H1 (cell line): Measurements from ENCODE around the gene PCGF3. TPM values are rescaled to one million over a fixed set of nuclear protein-coding genes. Genes with fewer than 3 reads are reported as not detected.

Experiments used
- ASH2L ChIP-seq: fragments of 200-600, 300-600 bp; sonication (generic); IDR thresholded peaks from one replicate; pipeline ENCODE4 v1.7.1; 2017; ENCODE audit warnings: low read length
- EZH2 ChIP-seq: fragments of 200-600 bp; sonication (generic); IDR thresholded peaks from 2 replicates; pipeline ENCODE4 v1.7.1; 2012; ENCODE audit warnings: low read depth, mild to moderate bottlenecking, moderate library complexity, low read length, inconsistent platforms; ENCODE audit not compliant: severe bottlenecking
- GABPA ChIP-seq: IDR thresholded peaks from 2 replicates; pipeline ENCODE4 v1.6.1; 2011; ENCODE audit warnings: mild to moderate bottlenecking, low read length, moderate library complexity, borderline replicate concordance; ENCODE audit not compliant: insufficient read depth
- KDM4A ChIP-seq: IDR thresholded peaks from one replicate; pipeline ENCODE4 v1.7.1; 2012; ENCODE audit warnings: low read depth, mild to moderate bottlenecking, moderate library complexity, low read length, inconsistent platforms; ENCODE audit not compliant: severe bottlenecking
- SUZ12 ChIP-seq: fragments of 200-600 bp; sonication (generic); IDR thresholded peaks from 2 replicates; pipeline ENCODE4 v1.6.1; 2012; ENCODE audit warnings: mild to moderate bottlenecking, inconsistent platforms, low read length, moderate library complexity, mixed read lengths
- polyA plus RNA-seq, 7 experiments: library from polyadenylated mRNA; depleted of rRNA in 3 of 7; stranded (reverse) in 5 of 7; unstranded in 2 of 7; fragments of >200 nt in 5 of 7; fragments of 200-250 nt in 2 of 7; gene quantifications; 1 replicate in 5 of 7; 2 replicates in 1 of 7; 4 replicates in 1 of 7; pipeline versions ENCODE4 v1.2.1 to v1.2.3, GENCODE V29; 2011 to 2013; ENCODE audit warnings: missing spikeins in 2 of 7, mixed read lengths in 2 of 7
- total RNA-seq: library from RNA; stranded (reverse); fragmentation: NEBNext Ultra II Directional; extraction: Animal tissue kit (Norgen Biotek cat#: 25700); gene quantifications from 2 replicates; pipeline ENCODE4 v1.2.1, GENCODE V29; 2021
- TF ChIP-seq, protein P1 (sequence below): fragments of 300-600 bp; sonication (generic); IDR thresholded peaks from 2 replicates; pipeline ENCODE4 v1.7.1; 2012; ENCODE audit warnings: low read length, moderate library complexity, mild to moderate bottlenecking, inconsistent platforms; ENCODE audit not compliant: insufficient replicate concordance
- TF ChIP-seq, protein P2 (sequence below): IDR thresholded peaks from 2 replicates; pipeline ENCODE4 v1.6.1; 2012; ENCODE audit warnings: inconsistent platforms
- TF ChIP-seq, protein P3 (sequence below): IDR thresholded peaks from 2 replicates; pipeline ENCODE4 v1.6.1; 2012; ENCODE audit warnings: inconsistent platforms

The PCGF3 gene
- total and polyA plus RNA-seq, 2 of the 8 experiments (the other 6 are each of a cell fraction or from before 2014, with no cell fraction given), result 52.7 to 52.9 TPM

GRCh38 chr4:794900-795725 lies 89.5 kb downstream of the PCGF3 start (continued):
- TF ChIP-seq, protein P1, sequence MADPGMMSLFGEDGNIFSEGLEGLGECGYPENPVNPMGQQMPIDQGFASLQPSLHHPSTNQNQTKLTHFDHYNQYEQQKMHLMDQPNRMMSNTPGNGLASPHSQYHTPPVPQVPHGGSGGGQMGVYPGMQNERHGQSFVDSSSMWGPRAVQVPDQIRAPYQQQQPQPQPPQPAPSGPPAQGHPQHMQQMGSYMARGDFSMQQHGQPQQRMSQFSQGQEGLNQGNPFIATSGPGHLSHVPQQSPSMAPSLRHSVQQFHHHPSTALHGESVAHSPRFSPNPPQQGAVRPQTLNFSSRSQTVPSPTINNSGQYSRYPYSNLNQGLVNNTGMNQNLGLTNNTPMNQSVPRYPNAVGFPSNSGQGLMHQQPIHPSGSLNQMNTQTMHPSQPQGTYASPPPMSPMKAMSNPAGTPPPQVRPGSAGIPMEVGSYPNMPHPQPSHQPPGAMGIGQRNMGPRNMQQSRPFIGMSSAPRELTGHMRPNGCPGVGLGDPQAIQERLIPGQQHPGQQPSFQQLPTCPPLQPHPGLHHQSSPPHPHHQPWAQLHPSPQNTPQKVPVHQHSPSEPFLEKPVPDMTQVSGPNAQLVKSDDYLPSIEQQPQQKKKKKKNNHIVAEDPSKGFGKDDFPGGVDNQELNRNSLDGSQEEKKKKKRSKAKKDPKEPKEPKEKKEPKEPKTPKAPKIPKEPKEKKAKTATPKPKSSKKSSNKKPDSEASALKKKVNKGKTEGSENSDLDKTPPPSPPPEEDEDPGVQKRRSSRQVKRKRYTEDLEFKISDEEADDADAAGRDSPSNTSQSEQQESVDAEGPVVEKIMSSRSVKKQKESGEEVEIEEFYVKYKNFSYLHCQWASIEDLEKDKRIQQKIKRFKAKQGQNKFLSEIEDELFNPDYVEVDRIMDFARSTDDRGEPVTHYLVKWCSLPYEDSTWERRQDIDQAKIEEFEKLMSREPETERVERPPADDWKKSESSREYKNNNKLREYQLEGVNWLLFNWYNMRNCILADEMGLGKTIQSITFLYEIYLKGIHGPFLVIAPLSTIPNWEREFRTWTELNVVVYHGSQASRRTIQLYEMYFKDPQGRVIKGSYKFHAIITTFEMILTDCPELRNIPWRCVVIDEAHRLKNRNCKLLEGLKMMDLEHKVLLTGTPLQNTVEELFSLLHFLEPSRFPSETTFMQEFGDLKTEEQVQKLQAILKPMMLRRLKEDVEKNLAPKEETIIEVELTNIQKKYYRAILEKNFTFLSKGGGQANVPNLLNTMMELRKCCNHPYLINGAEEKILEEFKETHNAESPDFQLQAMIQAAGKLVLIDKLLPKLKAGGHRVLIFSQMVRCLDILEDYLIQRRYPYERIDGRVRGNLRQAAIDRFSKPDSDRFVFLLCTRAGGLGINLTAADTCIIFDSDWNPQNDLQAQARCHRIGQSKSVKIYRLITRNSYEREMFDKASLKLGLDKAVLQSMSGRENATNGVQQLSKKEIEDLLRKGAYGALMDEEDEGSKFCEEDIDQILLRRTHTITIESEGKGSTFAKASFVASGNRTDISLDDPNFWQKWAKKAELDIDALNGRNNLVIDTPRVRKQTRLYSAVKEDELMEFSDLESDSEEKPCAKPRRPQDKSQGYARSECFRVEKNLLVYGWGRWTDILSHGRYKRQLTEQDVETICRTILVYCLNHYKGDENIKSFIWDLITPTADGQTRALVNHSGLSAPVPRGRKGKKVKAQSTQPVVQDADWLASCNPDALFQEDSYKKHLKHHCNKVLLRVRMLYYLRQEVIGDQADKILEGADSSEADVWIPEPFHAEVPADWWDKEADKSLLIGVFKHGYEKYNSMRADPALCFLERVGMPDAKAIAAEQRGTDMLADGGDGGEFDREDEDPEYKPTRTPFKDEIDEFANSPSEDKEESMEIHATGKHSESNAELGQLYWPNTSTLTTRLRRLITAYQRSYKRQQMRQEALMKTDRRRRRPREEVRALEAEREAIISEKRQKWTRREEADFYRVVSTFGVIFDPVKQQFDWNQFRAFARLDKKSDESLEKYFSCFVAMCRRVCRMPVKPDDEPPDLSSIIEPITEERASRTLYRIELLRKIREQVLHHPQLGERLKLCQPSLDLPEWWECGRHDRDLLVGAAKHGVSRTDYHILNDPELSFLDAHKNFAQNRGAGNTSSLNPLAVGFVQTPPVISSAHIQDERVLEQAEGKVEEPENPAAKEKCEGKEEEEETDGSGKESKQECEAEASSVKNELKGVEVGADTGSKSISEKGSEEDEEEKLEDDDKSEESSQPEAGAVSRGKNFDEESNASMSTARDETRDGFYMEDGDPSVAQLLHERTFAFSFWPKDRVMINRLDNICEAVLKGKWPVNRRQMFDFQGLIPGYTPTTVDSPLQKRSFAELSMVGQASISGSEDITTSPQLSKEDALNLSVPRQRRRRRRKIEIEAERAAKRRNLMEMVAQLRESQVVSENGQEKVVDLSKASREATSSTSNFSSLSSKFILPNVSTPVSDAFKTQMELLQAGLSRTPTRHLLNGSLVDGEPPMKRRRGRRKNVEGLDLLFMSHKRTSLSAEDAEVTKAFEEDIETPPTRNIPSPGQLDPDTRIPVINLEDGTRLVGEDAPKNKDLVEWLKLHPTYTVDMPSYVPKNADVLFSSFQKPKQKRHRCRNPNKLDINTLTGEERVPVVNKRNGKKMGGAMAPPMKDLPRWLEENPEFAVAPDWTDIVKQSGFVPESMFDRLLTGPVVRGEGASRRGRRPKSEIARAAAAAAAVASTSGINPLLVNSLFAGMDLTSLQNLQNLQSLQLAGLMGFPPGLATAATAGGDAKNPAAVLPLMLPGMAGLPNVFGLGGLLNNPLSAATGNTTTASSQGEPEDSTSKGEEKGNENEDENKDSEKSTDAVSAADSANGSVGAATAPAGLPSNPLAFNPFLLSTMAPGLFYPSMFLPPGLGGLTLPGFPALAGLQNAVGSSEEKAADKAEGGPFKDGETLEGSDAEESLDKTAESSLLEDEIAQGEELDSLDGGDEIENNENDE, result no peak
- TF ChIP-seq SUZ12 (peak; percentile 66), GABPA (no peak), ASH2L (peak; percentile 44), KDM4A (peak; percentile 73), EZH2 (peak; percentile 77)
- TF ChIP-seq, protein P2, sequence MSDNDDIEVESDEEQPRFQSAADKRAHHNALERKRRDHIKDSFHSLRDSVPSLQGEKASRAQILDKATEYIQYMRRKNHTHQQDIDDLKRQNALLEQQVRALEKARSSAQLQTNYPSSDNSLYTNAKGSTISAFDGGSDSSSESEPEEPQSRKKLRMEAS, result peak; percentile 72
- TF ChIP-seq, protein P3, sequence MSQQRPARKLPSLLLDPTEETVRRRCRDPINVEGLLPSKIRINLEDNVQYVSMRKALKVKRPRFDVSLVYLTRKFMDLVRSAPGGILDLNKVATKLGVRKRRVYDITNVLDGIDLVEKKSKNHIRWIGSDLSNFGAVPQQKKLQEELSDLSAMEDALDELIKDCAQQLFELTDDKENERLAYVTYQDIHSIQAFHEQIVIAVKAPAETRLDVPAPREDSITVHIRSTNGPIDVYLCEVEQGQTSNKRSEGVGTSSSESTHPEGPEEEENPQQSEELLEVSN, result peak; percentile 66
